OCI-LY3 (cell line): ENCODE data around the gene FAM236C.
"Not testable (repeated sequence)": the region's sequence is repeated elsewhere in the genome, so short reads cannot be mapped to it uniquely, and the experiment has no call there.

ENCODE experiments used
- EZH2phosphoT487 ChIP-seq: fragments of 200-600 bp; shearing (Covaris generic); IDR thresholded peaks from 2 replicates; pipeline ENCODE4 v1.6.1; 2018; ENCODE audit warnings: antibody characterized with exemption, mixed run types, low read depth
- TF ChIP-seq, protein P1 (sequence below): fragments of 200-600, 300-600 bp; sonication (generic); IDR thresholded peaks from 2 replicates; pipeline ENCODE4 v1.5.1; 2014; ENCODE audit warnings: antibody characterized with exemption, low read length, low read depth

- TF ChIP-seq, protein P1, sequence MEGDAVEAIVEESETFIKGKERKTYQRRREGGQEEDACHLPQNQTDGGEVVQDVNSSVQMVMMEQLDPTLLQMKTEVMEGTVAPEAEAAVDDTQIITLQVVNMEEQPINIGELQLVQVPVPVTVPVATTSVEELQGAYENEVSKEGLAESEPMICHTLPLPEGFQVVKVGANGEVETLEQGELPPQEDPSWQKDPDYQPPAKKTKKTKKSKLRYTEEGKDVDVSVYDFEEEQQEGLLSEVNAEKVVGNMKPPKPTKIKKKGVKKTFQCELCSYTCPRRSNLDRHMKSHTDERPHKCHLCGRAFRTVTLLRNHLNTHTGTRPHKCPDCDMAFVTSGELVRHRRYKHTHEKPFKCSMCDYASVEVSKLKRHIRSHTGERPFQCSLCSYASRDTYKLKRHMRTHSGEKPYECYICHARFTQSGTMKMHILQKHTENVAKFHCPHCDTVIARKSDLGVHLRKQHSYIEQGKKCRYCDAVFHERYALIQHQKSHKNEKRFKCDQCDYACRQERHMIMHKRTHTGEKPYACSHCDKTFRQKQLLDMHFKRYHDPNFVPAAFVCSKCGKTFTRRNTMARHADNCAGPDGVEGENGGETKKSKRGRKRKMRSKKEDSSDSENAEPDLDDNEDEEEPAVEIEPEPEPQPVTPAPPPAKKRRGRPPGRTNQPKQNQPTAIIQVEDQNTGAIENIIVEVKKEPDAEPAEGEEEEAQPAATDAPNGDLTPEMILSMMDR = not testable (repeated sequence)
- not testable (repeated sequence) for TF ChIP-seq EZH2phosphoT487
These were observed 22.7 kb upstream of the FAM236C start for GRCh38 chrX:72889740-72890139.
